HUES48 (cell line): ENCODE data around the gene ESR1.

Experiments
- H3K27ac ChIP-seq: one replicate; pipeline ENCODE4 v1.7.0; 2013; ENCODE audit warnings: low read depth, low read length, inconsistent platforms
- H3K27me3 ChIP-seq: 2 replicates; pipeline ENCODE4 v1.6.1; 2013; ENCODE audit warnings: mild to moderate bottlenecking, low read length; ENCODE audit not compliant: control insufficient read depth, insufficient read depth
- H3K36me3 ChIP-seq: 2 replicates; pipeline ENCODE4 v1.6.1; 2013; ENCODE audit warnings: low read length; ENCODE audit not compliant: control insufficient read depth, insufficient read depth
- H3K4me1 ChIP-seq: 2 replicates; pipeline ENCODE4 v1.6.1; 2013; ENCODE audit warnings: mild to moderate bottlenecking, low read length; ENCODE audit not compliant: control insufficient read depth, insufficient read depth
- H3K4me3 ChIP-seq: 2 replicates; pipeline ENCODE4 v1.5.1; 2013; ENCODE audit warnings: mild to moderate bottlenecking, low read depth, low read length
- H3K9ac ChIP-seq: 2 replicates; pipeline ENCODE4 v1.6.1; 2013; ENCODE audit warnings: mild to moderate bottlenecking, low read depth, low read length, moderate library complexity
- H3K9me3 ChIP-seq: 2 replicates; pipeline ENCODE4 v1.6.1; 2013; ENCODE audit warnings: low read length; ENCODE audit not compliant: control insufficient read depth, insufficient read depth

The ESR1 gene

DNA sequence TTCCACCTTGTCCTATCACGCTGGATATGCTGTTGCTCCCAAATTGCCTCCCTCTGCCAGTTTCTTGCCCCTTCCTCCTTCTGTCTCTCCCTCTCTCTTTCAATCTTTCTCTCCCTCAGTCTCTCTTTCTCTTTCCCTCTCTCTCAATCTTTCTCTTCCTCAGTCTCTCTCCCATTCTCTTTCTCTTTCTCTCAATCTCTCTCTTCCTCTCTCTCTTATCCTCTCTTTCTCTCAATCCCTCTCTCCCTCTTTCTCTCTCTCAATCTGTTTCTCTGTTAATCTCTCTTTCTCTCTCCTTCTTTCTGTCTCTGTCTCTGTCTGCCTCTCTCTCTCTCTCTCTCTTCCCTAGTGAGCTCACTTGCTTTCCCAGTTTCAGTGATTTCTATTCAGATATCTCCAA is 245.8 kb downstream of the ESR1 start:
- H3K36me3 ChIP-seq: no peaks in the 10 kb centered on the region
- H3K9me3 ChIP-seq: no peaks in the 10 kb centered on the region
- no peak overlapping the region for H3K4me3 ChIP-seq
- peaks cover 14% of the 10 kb centered on the region for H3K4me1 ChIP-seq
- H3K27ac ChIP-seq: no peak overlapping the region
- no peak overlapping the region for H3K9ac ChIP-seq
- H3K27me3 ChIP-seq: no peaks in the 10 kb centered on the region

DNA sequence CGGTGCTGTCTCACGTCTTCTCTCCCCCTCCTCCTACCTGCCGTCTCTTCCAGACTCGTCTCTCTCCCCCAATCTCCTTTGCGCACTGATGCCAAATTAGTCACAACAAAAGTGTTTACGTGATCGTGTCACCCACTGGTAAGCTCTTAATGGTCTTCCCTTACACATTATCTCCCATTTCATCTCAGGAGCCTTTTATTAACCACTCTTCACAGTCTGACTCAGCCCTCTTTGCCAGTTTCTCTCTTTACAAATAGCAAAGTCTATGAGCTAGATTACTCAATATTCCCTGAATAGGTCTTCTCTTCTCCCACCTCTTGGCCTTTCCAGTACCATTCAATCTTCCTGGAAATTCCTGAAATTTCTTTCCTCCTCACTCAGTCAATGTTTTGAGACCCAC is 247.0 kb downstream of the ESR1 start:
- H3K36me3 ChIP-seq: no peaks in the 10 kb centered on the region
- no peaks in the 10 kb centered on the region for H3K27me3 ChIP-seq
- H3K4me3 ChIP-seq: no peak overlapping the region
- H3K9ac ChIP-seq: no peak overlapping the region
- H3K9me3 ChIP-seq: no peaks in the 10 kb centered on the region
- peaks cover 14% of the 10 kb centered on the region for H3K4me1 ChIP-seq
- no peak overlapping the region for H3K27ac ChIP-seq

DNA sequence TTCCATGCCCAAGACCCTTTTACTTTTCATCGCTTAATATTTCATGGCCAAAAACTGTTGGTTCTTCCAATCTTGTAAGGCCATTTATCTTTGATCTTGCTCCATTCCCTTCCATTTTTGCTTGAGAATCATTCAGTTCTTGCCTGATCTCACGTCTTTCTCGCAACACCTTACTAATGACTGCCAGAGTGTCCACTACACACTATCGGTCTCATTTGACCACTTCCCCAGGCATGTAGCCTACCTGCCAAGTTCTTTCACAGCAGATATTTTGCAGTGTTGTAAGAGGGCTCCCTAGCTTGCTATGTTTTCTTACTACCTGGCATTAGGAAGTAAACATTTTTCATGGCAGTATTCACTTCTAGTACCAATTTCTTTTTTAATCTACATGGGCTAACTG is 248.0 kb downstream of the ESR1 start:
- H3K9ac ChIP-seq: no peak overlapping the region
- H3K9me3 ChIP-seq: no peaks in the 10 kb centered on the region
- no peaks in the 10 kb centered on the region for H3K36me3 ChIP-seq
- no peak overlapping the region for H3K27ac ChIP-seq
- H3K27me3 ChIP-seq: no peaks in the 10 kb centered on the region
- peaks cover 11% of the 10 kb centered on the region for H3K4me1 ChIP-seq
- no peak overlapping the region for H3K4me3 ChIP-seq

DNA sequence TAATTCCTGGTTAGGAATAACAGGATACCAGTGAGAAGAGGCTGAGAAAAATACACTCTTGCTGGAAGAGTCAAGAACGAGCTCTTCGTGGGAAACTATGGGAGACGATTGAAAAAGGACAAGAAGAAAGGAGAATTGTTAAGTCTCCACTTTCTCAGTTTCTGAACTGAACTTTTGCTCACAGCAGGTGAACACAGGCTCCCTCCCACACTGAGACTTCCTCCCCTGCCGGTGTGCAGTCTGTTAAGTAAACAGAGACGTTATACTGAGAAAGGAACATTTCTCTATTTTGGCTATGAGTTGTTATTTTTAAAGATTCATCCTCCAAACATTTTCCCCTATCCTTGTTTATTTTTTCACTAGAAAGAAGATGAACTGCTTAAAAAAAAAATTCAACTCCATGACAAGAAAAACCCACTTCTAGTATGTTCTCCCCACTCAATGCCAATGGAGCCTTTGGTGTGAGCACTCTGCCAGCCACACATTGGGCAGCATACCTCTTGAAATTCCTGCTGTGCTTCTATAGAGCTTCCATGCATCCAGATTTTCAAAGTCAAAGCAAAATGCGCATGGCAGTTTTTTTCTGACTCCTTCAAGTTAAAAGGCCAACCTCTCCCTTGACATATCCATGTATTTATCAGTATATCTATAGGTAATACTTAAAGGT is 250.5 kb downstream of the ESR1 start:
- Histone ChIP-seq H3K9me3 (no peaks in the 10 kb centered on the region), H3K27ac (no peak overlapping the region), H3K4me3 (no peak overlapping the region), H3K36me3 (no peaks in the 10 kb centered on the region), H3K27me3 (no peaks in the 10 kb centered on the region), H3K4me1 (peaks cover 11% of the 10 kb centered on the region), H3K9ac (no peak overlapping the region)

DNA sequence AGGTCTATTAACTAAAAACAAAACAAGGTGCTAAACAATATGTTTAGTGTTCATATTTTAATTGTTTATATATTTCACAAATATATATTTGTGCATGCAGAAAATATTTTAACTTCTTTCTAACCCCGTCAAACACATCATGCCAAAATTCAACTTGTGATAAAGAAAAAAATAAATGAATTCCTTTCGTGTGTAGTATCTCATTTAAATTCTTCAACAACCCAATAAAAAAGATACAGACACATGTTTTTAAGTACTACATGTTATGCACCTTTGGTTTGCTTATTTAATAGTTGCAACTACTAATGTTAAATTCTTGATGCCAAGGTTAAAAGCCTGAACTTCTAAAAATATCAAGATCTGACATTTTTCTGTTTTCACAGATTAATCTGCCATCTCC is 252.4 kb downstream of the ESR1 start:
- no peaks in the 10 kb centered on the region for H3K27me3 ChIP-seq
- peaks cover 11% of the 10 kb centered on the region for H3K4me1 ChIP-seq
- H3K27ac ChIP-seq: no peak overlapping the region
- H3K9ac ChIP-seq: no peak overlapping the region
- no peaks in the 10 kb centered on the region for H3K36me3 ChIP-seq
- no peak overlapping the region for H3K4me3 ChIP-seq
- H3K9me3 ChIP-seq: no peaks in the 10 kb centered on the region

DNA sequence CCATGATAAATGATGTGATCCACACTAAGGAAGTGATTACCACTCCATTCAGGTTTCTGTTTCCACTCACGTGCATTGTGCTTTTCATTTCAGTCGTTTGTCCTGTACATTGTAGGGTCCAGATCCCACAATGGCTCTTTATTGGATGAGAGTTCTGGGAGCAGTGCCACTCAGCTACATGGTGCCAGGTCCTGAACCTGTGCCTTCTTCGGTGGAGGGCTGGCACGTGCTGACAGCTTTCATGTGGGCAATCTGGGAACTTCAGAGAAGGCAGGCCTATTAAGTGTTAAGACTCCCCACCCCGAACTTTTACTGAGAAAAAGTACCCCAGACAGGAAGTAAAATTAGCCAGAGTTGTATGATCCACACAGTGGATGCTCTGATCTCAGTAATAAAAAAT is 255.0 kb downstream of the ESR1 start:
- Histone ChIP-seq H3K27ac (no peak overlapping the region), H3K36me3 (no peaks in the 10 kb centered on the region), H3K27me3 (no peaks in the 10 kb centered on the region), H3K4me1 (peaks cover 15% of the 10 kb centered on the region), H3K9me3 (no peaks in the 10 kb centered on the region), H3K4me3 (no peak overlapping the region), H3K9ac (no peak overlapping the region)

DNA sequence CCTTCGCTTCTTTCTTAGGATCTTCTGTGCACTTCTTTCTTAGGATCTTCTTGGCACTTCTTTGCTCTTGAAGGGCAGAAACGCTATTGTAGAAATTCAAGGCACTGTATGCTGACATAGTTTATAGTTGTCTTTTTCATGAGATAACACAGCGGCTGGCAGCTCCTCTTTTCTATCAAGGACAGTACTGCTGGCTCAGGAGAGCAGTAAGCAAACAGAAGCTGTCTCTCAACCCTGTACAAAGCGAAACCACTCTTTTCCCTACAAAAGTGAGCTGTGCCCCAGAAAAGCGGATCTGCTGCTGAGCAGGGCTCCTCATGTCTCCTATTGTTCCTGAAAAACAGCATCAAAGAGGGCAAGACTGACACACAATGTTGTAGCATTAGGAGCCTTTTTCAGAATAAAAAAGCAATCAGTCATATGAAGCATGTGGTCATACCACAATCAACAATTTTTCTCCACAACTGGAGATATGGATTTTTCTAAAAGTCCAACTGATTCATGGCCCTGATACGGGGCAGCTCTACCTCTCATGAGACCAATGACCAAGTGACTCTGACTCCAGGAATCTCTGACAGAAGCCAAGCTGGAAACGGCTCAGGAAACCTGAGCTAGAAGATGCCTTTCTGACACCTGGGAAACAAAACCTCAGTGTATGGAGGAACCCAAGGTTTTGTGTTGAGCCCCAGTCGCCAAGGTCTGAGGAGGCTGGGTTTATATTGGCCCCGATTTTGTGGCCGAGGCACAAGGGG is 255.9 kb downstream of the ESR1 start:
- Histone ChIP-seq H3K27ac (no peak overlapping the region), H3K4me1 (peaks cover 7% of the 10 kb centered on the region), H3K9ac (no peak overlapping the region), H3K27me3 (no peaks in the 10 kb centered on the region), H3K36me3 (no peaks in the 10 kb centered on the region), H3K4me3 (no peak overlapping the region), H3K9me3 (no peaks in the 10 kb centered on the region)

DNA sequence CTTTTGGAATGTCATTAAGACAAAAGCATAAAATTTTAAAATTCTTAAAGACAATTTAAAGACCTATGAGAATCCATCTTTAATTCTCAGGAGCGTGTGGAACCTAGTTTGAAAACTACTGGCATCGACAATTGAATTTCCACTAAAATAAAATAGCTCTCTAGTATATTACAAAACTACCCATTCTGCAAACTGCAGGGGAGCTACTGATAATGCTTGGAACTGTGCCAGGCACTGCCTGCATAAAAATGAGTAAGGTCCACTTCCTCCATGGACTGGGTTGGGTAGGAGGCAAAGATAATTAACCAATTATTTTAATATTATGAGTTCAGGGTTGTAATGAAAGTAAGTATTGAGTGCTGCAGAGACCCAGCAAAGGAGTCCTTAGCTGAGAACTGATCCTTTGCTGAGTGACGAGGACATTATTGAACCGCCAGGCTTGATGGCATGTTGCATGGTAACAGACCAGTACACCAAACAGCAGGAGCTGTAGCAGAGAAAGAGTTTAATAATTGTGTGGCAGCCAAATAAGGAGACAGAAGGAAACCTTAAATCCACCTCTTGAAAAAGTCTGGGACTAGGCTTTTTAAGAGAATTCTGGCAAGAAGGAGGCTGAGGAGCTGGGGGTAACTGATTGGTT is 261.3 kb downstream of the ESR1 start:
- no peak overlapping the region for H3K4me3 ChIP-seq
- no peaks in the 10 kb centered on the region for H3K9me3 ChIP-seq
- H3K9ac ChIP-seq: no peak overlapping the region
- H3K36me3 ChIP-seq: no peaks in the 10 kb centered on the region
- no peak overlapping the region for H3K27ac ChIP-seq
- no peaks in the 10 kb centered on the region for H3K27me3 ChIP-seq
- H3K4me1 ChIP-seq: peaks cover 6% of the 10 kb centered on the region

DNA sequence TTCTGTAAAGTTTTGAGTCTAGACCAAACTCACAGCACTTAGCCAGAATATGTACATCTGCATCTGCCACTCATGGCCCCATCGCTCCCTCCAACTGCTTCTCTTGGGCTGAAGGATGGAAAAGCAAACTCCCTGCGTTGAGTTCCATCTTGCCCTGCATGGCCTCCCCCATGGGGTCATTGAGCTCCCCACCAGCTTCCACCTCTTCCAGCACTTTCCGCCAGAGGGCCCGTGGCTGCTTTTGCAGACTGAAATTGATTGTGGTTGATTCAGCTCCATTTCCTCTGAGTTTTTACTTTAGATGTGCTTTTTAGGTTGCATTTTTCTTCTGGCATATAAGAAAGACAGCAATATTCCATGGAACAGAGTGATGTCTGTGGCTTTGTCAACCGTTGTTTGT is 263.1 kb downstream of the ESR1 start:
- H3K27ac ChIP-seq: no peak overlapping the region
- H3K4me1 ChIP-seq: peaks cover 6% of the 10 kb centered on the region
- peaks cover 14% of the 10 kb centered on the region for H3K9me3 ChIP-seq
- H3K9ac ChIP-seq: no peak overlapping the region
- no peak overlapping the region for H3K4me3 ChIP-seq
- no peaks in the 10 kb centered on the region for H3K27me3 ChIP-seq
- no peaks in the 10 kb centered on the region for H3K36me3 ChIP-seq

DNA sequence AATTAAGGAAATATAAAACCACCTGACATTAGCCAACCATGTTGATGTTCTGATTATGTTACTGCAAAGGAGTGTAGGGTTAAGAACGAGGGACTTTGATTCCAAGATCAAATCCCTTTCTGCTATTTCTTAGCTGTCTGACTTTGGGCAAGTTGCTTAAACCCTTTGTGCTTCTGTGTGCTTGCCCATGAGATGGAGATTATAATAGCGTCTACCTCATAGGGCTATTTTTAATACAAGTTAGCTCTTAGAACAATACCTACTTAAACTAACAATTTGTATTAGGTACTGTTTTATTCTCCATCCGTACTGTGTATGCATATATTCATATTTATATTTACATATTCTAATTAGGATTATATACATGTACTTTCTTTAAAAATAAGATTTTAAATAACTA is 263.8 kb downstream of the ESR1 start:
- Histone ChIP-seq H3K4me3 (no peak overlapping the region), H3K36me3 (no peaks in the 10 kb centered on the region), H3K4me1 (peaks cover 5% of the 10 kb centered on the region), H3K9ac (no peak overlapping the region), H3K27ac (no peak overlapping the region), H3K27me3 (no peaks in the 10 kb centered on the region), H3K9me3 (peaks cover 19% of the 10 kb centered on the region)

DNA sequence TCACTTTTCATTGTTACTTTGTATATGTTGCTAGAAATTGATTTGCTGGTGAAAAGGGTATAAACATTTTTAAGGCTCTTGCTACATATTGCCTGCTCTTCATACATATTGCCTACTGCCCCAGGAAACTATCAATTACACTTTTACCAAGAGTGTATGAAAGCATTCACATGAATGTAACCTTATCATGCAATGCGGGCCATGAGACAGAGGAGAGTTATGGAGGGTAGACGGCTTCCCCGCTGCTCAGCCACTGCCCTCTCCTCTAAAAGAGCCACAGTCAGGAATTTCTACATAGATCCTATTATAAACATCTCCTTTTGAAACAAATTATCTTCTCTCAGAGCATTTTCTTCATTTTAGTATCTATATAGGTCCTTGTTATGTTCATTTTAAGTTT is 264.4 kb downstream of the ESR1 start:
- Histone ChIP-seq H3K4me3 (no peak overlapping the region), H3K4me1 (no peaks in the 10 kb centered on the region)

More for the DNA sequence above, 264.4 kb downstream of the ESR1 start:
- H3K27me3 ChIP-seq: no peaks in the 10 kb centered on the region
- H3K9ac ChIP-seq: no peak overlapping the region
- H3K36me3 ChIP-seq: no peaks in the 10 kb centered on the region
- H3K27ac ChIP-seq: no peak overlapping the region
- peaks cover 23% of the 10 kb centered on the region for H3K9me3 ChIP-seq
